Kidney capillary endothelial cell (primary cell): ENCODE results near the gene TRIM47.

Experiments used
- DNase-seq: peaks from one replicate; pipeline ENCODE4 v3.0.0-alpha.2; 2018; ENCODE audit warnings: low spot score

Gene TRIM47

DNA sequence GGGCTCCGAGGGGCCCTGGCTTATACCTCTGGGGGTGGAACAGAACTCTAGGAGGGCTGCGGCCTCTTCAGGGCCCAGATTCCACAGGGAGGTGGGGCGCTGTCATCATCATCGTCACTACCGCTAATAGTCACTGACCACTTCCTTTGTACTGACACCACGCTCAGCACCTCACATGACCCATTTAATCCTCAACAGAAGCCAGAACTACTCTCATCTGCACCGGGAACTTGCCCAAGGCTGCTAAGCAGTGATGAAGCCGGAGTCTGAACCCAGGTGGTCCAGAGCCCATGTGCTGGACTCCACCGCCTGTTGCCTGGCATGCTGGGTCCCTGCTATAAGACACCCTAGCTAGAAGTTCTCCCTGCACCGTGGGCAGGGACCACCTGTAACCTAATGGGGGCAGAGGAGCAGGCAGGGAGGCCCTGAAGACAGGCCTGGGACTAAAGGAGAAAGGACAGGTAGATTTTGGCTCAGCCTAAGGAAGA, 46.2 kb downstream of the TRIM47 start:
- DNase-seq: peak; percentile 44

DNA sequence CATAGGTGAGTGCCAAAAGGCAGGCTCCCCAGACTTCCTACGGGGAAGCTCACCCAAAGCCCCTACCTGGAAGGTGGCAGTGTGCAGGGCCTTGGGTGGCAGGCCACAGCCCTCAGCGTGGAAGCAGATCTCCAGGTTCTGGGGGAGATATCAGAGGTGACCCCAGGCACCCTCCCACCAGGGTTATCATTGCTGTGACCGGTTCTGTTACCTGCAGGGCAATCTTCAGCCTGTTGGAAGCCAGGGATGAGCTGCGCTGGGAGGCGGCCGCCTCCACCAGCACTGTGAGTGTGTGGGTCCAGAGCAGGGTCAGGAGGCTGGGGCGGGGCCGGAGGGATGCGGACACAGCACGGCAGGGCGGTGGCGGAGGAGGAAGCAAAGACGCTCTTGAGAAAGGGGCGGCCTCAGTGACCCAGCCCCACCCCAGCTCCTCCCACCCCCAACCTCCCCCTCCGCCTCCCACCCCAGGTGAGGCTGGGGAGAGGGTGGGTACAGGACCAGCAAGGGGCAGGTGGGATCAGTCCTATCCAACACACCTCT, 47.3 kb downstream of the TRIM47 start:
- no peak for DNase-seq

GRCh38 chr17:75830164-75831031, 48.0 kb downstream of the TRIM47 start:
- DNase-seq: no peak

DNA sequence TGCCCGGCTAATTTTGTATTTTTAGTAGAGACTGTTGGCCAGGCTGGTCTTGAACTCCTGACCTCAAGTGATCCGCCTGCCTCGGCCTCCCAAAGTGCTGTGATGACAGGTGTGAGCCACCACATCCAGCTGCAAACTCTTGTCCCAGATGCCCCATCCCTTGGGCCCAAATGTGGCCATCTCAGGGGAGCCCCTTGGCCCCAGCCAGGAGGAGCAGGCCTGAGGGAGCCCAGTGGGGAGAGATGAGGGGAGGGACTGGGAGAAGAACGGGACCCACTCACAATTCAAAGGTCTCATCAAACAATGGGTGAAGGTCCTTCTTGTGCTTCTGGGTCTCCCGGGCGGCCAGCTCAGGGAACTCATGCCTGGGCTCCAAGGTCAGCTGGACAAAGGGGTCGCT, 48.6 kb downstream of the TRIM47 start:
- no peak for DNase-seq

GRCh38 chr17:75828741-75829140, 49.6 kb downstream of the TRIM47 start:
- no peak for DNase-seq

DNA sequence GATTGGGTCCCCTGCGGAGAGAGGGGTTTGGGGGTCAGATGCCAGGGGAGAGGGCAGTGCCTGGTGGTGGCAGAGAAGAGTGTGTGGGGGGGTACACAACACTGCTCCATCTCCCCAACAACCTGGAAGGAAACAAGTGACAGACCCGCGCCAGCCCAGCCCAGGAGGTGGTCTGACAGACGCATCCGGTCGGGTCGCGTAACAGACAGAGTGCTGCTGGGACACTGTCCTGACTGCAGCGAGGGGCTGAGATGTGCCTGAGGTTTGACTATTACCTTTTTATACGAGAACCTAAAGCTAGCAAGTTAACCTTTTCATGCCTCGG, 50.3 kb downstream of the TRIM47 start:
- peak; percentile 40 for DNase-seq

- peak; percentile 72 for DNase-seq
Measured at GRCh38 chr17:75827308-75828075, 50.9 kb downstream of the TRIM47 start.

GRCh38 chr17:75826561-75827307, 51.6 kb downstream of the TRIM47 start:
- no peak for DNase-seq

- DNase-seq: no peak
Measured at GRCh38 chr17:75825748-75826370, 52.5 kb downstream of the TRIM47 start.

DNA sequence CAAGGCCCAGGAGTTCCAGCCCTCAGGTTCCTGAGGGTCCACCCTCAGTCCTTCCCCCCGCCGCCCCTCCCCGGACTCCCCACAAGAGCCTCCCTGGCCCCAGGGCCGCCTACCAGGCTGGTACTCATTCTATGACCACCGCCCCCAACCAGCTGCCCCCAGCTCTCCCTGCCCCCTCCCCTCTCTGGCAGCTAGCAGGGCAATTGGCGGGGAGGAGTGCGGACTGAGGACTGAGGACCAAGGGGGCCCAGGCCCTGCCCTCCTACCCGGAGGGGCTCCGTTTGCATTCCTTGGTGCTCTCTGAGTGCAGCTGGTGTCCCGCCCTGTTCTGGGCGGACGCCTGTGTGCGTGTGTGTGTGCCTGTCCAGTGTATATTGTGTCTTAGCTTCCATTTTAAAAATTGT, 53.2 kb downstream of the TRIM47 start:
- DNase-seq: no peak

- no peak for DNase-seq
Measured at GRCh38 chr17:75824666-75825065, 53.7 kb downstream of the TRIM47 start.
